Urothelium cell line (cell line): ENCODE measurements around the gene MRPL10.

Experiments used
- DNase-seq: peaks from one replicate; pipeline ENCODE4 v3.0.0; 2011; ENCODE audit warnings: low spot score, mixed read lengths
- FAIRE-seq: peaks from 2 replicates; lab custom pipeline; 2011; peaks lifted over from hg19 to GRCh38; lab: Jason Lieb, UNC

The MRPL10 gene

GRCh38 chr17:47840742-47841487, 9.6 kb upstream of the MRPL10 start, which contains the start of gene SCRN2:
Gene SCRN2 (minus strand): TSS chr17:47841273. CDS start chr17:47840843, 430 bp downstream.
- peak; percentile 35 for FAIRE-seq

GRCh38 chr17:47840001-47840741, 8.8 kb upstream of the MRPL10 start:
- DNase-seq (no peak), FAIRE-seq (no peak)

More at GRCh38 chr17:47840742-47841487, 9.6 kb upstream of the MRPL10 start, which contains the start of gene SCRN2:
- peak; percentile 93 for DNase-seq

GRCh38 chr17:47839071-47839470, 7.7 kb upstream of the MRPL10 start:
- DNase-seq: no peak
- FAIRE-seq: no peak

GRCh38 chr17:47838636-47839035, 7.3 kb upstream of the MRPL10 start:
- FAIRE-seq (no peak), DNase-seq (no peak)

- FAIRE-seq (no peak), DNase-seq (no peak)
These were observed 6.2 kb upstream of the MRPL10 start for GRCh38 chr17:47837401-47838039.

GRCh38 chr17:47836601-47837000, 5.3 kb upstream of the MRPL10 start:
- no peak for FAIRE-seq
- no peak for DNase-seq

GRCh38 chr17:47834756-47835155, 3.4 kb upstream of the MRPL10 start:
- DNase-seq (no peak), FAIRE-seq (no peak)

- no peak for DNase-seq
These were observed 590 bp upstream of the MRPL10 start for GRCh38 chr17:47831934-47832327.

GRCh38 chr17:47830396-47831002, 842 bp downstream of the MRPL10 start:
- no peak for DNase-seq
- no peak for FAIRE-seq

More at GRCh38 chr17:47831934-47832327, 590 bp upstream of the MRPL10 start:
- FAIRE-seq: no peak

- FAIRE-seq (no peak), DNase-seq (no peak)
These were observed 1.5 kb downstream of the MRPL10 start for GRCh38 chr17:47829870-47830269.

- DNase-seq (no peak), FAIRE-seq (no peak)
These were observed 7.8 kb downstream of the MRPL10 start for GRCh38 chr17:47823519-47823918.

GRCh38 chr17:47822785-47823184, 8.6 kb downstream of the MRPL10 start:
- DNase-seq (no peak), FAIRE-seq (no peak)

- DNase-seq (peak; percentile 93), FAIRE-seq (peak; percentile 93)
These were observed 9.6 kb downstream of the MRPL10 start, which contains the start of gene OSBPL7 for GRCh38 chr17:47821424-47822391. Gene OSBPL7 (minus strand): TSS chr17:47821794. CDS start chr17:47820278, 1,516 bp downstream.

- FAIRE-seq: no peak
- no peak for DNase-seq
These were observed 10.3 kb downstream of the MRPL10 start for GRCh38 chr17:47821031-47821423.

GRCh38 chr17:47820033-47820789, 11.1 kb downstream of the MRPL10 start:
- DNase-seq (no peak), FAIRE-seq (no peak)

GRCh38 chr17:47819475-47819874, 11.9 kb downstream of the MRPL10 start:
- no peak for FAIRE-seq
- DNase-seq: no peak

GRCh38 chr17:47818002-47818695, 13.2 kb downstream of the MRPL10 start:
- FAIRE-seq (no peak), DNase-seq (no peak)

- DNase-seq (no peak), FAIRE-seq (peak; percentile 65)
These were observed 14.4 kb downstream of the MRPL10 start for GRCh38 chr17:47816947-47817346.
